OCI-LY7 (cell line): Measurements from ENCODE around the gene PGGHG. TPM values are rescaled to one million over a fixed set of nuclear protein-coding genes. Genes with fewer than 3 reads are reported as not detected.

Source experiments
- BruUV-seq: library from RNA; stranded (reverse); fragments of 400-500 nt; replicated peaks from 2 replicates; lab custom pipeline; 2021; lab: Mats Ljungman, UMichigan
- CTCF ChIA-PET: fragments of 300-600 bp; sonication (Branson Sonifier 250); formaldehyde crosslinking; loops from one replicate; lab custom pipeline; 2022; ENCODE audit warnings: antibody characterized with exemption; ENCODE audit not compliant: unreplicated experiment; lab: Charles Lee
- POLR2A ChIA-PET: fragments of 300-600 bp; sonication (Branson Sonifier 250); formaldehyde crosslinking; loops from one replicate; lab custom pipeline; 2022; ENCODE audit warnings: antibody characterized with exemption; lab: Charles Lee
- DNase-seq: peaks from one replicate; pipeline ENCODE4 v3.0.0-alpha.2; 2015; ENCODE audit warnings: low spot score
- H2AFZ ChIP-seq: fragments of 200-600 bp; sonication (generic), shearing (Covaris generic); 2 replicates; pipeline ENCODE4 v1.6.1; 2014; ENCODE audit warnings: mild to moderate bottlenecking, antibody characterized with exemption, low read length, moderate library complexity
- H3K27ac ChIP-seq: fragments of 200-600 bp; sonication (generic); 2 replicates; pipeline ENCODE4 v1.5.1; 2014; ENCODE audit warnings: mixed run types, low read depth, mild to moderate bottlenecking, moderate library complexity, low read length, inconsistent platforms; ENCODE audit not compliant: poor library complexity, severe bottlenecking
- H3K36me3 ChIP-seq: fragments of 200-600 bp; sonication (generic); 2 replicates; pipeline ENCODE4 v1.6.1; 2014; ENCODE audit warnings: mild to moderate bottlenecking, antibody characterized with exemption, low read length, moderate library complexity, mixed read lengths; ENCODE audit not compliant: insufficient read depth
- H3K4me1 ChIP-seq: fragments of 200-600 bp; sonication (generic); 2 replicates; pipeline ENCODE4 v1.5.1; 2014; ENCODE audit warnings: mild to moderate bottlenecking, low read length; ENCODE audit not compliant: insufficient read depth, poor library complexity, severe bottlenecking
- H3K4me2 ChIP-seq: fragments of 200-600 bp; sonication (generic); 2 replicates; pipeline ENCODE4 v1.6.1; 2014; ENCODE audit warnings: mild to moderate bottlenecking, low read length
- H3K4me3 ChIP-seq: fragments of 200-600 bp; sonication (generic); 2 replicates; pipeline ENCODE4 v1.5.1; 2014; ENCODE audit warnings: mild to moderate bottlenecking, low read depth, low read length; ENCODE audit not compliant: poor library complexity, severe bottlenecking
- H3K79me2 ChIP-seq: fragments of 200-600 bp; sonication (generic); 2 replicates; pipeline ENCODE4 v1.6.1; 2016; ENCODE audit warnings: low read depth, mild to moderate bottlenecking, low read length, moderate library complexity, mixed read lengths; ENCODE audit not compliant: insufficient read depth
- H3K9me2 ChIP-seq: fragments of 200-600 bp; sonication (generic); 2 replicates; pipeline ENCODE4 v1.6.1; 2016; ENCODE audit warnings: mild to moderate bottlenecking, low read length, mixed read lengths; ENCODE audit not compliant: insufficient read depth
- H3K9me3 ChIP-seq: fragments of 200-600 bp; sonication (generic); 2 replicates; pipeline ENCODE4 v1.6.1; 2014; ENCODE audit warnings: mild to moderate bottlenecking, mixed run types, low read length, mixed read lengths
- H4K20me1 ChIP-seq: fragments of 200-600 bp; sonication (generic); 2 replicates; pipeline ENCODE4 v1.6.1; 2014; ENCODE audit warnings: mild to moderate bottlenecking, antibody characterized with exemption, low read length, moderate library complexity, mixed read lengths; ENCODE audit not compliant: insufficient read depth
- CTCF ChIP-seq: fragments of 200-600 bp; sonication (generic); conservative IDR thresholded peaks from 2 replicates; pipeline ENCODE4 v1.5.1; 2014; ENCODE audit warnings: mild to moderate bottlenecking, antibody characterized with exemption, low read length, moderate library complexity, mixed read lengths
- EZH2phosphoT487 ChIP-seq: fragments of 200-600 bp; sonication (generic); IDR thresholded peaks from 2 replicates; pipeline ENCODE4 v1.6.1; 2018; ENCODE audit warnings: low read depth, borderline replicate concordance, mild to moderate bottlenecking, mixed run types, antibody characterized with exemption, low read length, moderate library complexity, mixed read lengths
- intact Hi-C: fragments of 100-400 bp; cut with micrococcal nuclease; formaldehyde crosslinking; loops from one replicate; pipeline ENCODE4 v1.10.0; 2022; ENCODE audit not compliant: unreplicated experiment
- total RNA-seq, 2 experiments: library from RNA; depleted of rRNA in 1 of 2; stranded (reverse); fragments of >200 nt in 1 of 2; shearing (Covaris generic) in 1 of 2; gene quantifications; 2 replicates each; pipeline ENCODE4 v1.2.3, GENCODE V29; 2014 to 2022

PGGHG gene
- total RNA-seq, 2 experiments from 2014 or later = 0.93 to 6.3 TPM

GRCh38 chr11:280706-281485 is 8.0 kb upstream of the PGGHG start:
- BruUV-seq = no TSS peak
- ChIA-PET POLR2A (no interaction called here), CTCF (no interaction called here)
- TF ChIP-seq CTCF (no peak), EZH2phosphoT487 (no peak)
- no peaks in the 10 kb centered on the region for H3K79me2 ChIP-seq
- no peak overlapping the region for H3K4me2 ChIP-seq
- no peak overlapping the region for H3K27ac ChIP-seq
- H3K4me1 ChIP-seq = no peaks in the 10 kb centered on the region
- DNase-seq = no peak
- no peaks in the 10 kb centered on the region for H4K20me1 ChIP-seq
- intact Hi-C loops = no loop called here
- H2AFZ ChIP-seq = no peak overlapping the region
- no peaks in the 10 kb centered on the region for H3K9me2 ChIP-seq
- no peaks in the 10 kb centered on the region for H3K36me3 ChIP-seq
- peaks cover 6% of the 10 kb centered on the region; the same call in 1 of the 2 replicates for H3K9me3 ChIP-seq
- no peak overlapping the region for H3K4me3 ChIP-seq

- TF ChIP-seq EZH2phosphoT487 (no peak), CTCF (no peak)
- ChIA-PET POLR2A (no interaction called here), CTCF (no interaction called here)
- Histone ChIP-seq H3K4me1 (no peaks in the 10 kb centered on the region), H2AFZ (no peak overlapping the region), H3K27ac (no peak overlapping the region), H3K36me3 (no peaks in the 10 kb centered on the region), H3K79me2 (no peaks in the 10 kb centered on the region), H3K9me3 (no peaks in the 10 kb centered on the region), H3K4me2 (no peak overlapping the region), H3K9me2 (no peaks in the 10 kb centered on the region), H3K4me3 (no peak overlapping the region), H4K20me1 (no peaks in the 10 kb centered on the region)
- no peak for DNase-seq
- intact Hi-C loops = no loop called here
- no TSS peak for BruUV-seq
These were observed 7.3 kb upstream of the PGGHG start for GRCh38 chr11:281486-282161.

GRCh38 chr11:282171-282570 is 6.8 kb upstream of the PGGHG start:
- Histone ChIP-seq H3K36me3 (no peaks in the 10 kb centered on the region), H3K4me3 (no peak overlapping the region), H3K27ac (no peak overlapping the region), H3K9me2 (no peaks in the 10 kb centered on the region), H3K4me1 (no peaks in the 10 kb centered on the region), H4K20me1 (no peaks in the 10 kb centered on the region), H2AFZ (no peak overlapping the region), H3K9me3 (no peaks in the 10 kb centered on the region), H3K4me2 (no peak overlapping the region), H3K79me2 (no peaks in the 10 kb centered on the region)
- CTCF ChIA-PET = no interaction called here
- BruUV-seq = no TSS peak
- TF ChIP-seq CTCF (no peak), EZH2phosphoT487 (no peak)
- intact Hi-C loops = no loop called here
- POLR2A ChIA-PET = no interaction called here
- no peak for DNase-seq
